Posterior cingulate gyrus (tissue), 11 donors: ENCODE results near the gene LTO1.
A peak's percentile ranks its signal among the peaks of the same experiment; 100 is the strongest.

Experiments used
- DNase-seq, 10 donors: peaks; one replicate each; pipeline versions ENCODE4 v3.0.0 to v3.0.0-alpha.2; 2020 to 2021; ENCODE audit warnings: mixed read lengths in 3 of 10
- intact Hi-C: fragments of 100-400 bp; cut with DNase I; formaldehyde crosslinking; loops from one replicate; pipeline ENCODE4 v1.15.1; 2023

LTO1 gene

DNA sequence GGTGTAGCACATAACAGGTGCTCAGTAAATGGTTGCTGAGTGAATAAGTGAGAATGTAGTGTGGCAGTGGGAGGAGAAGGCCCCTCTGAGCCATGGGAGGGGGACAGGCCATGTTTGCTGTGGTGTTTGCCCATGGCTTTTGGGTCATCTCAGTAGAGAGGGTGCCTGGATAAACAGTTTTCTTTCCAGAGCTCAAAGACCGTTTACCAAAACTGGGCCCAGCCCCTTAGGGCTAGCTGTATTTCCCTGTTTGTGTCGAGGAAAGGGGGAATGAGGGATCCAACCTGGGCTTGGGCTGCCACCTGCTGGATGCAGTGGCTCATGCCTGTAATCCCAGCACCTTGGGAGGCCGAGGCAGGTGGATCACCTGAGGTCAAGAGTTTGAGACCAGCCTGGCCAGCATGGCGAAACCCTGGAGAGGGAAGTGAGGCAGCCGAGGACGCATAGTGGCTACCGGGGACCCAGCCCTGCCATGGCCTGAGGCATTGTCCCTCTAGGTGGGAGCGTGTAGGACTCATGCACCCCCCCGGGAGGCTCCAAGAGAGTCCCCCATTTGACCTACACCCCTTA, 8.7 kb upstream of the LTO1 start:
- peak in 1 of 10 donors; percentile 72 for DNase-seq
- intact Hi-C loops: no loop called here

- intact Hi-C loops: no loop called here
- no peak for DNase-seq
These were observed 7.7 kb upstream of the LTO1 start for GRCh38 chr11:69682681-69683326.

DNA sequence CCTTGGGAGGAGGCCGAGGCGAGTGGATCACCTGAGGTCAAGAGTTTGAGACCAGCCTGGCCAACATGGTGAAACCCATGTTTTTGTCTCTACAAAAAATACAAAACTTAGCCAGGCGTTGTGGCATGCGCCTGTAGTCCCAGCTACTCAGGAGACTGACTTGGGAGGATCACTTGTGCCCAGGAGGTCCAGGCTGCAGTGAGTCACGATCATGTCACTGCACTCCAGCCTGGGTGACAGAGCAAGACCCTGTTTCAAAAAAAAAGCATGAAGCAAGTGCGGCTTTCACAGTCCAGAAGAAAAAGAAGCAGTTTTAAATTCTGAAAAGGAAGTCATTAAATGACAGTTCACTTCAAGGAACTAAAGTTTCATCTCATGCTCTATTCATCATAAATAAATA, 7.1 kb upstream of the LTO1 start:
- intact Hi-C loops: no loop called here
- DNase-seq: no peak

GRCh38 chr11:69680688-69681087, 5.5 kb upstream of the LTO1 start:
- intact Hi-C loops: no loop called here
- no peak for DNase-seq

DNA sequence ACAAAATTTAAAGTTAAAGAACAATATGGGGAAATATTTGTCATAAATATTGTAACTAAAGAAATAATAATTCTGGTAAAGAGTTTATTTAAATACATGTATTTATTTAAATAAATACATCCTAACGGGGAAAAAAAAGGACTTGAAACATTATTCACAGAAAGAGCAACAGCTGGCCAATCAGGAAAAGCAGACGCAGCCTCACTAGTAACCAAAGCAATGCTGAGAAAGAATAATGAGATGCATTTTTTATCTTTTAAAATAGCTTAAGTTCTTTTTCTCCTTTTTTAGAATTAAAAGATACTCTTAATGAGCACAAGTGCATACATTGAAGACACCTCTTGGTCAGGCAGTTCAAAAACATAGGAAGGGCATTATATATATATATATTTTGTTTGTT, 2.6 kb upstream of the LTO1 start:
- DNase-seq: no peak
- intact Hi-C loops: no loop called here

DNA sequence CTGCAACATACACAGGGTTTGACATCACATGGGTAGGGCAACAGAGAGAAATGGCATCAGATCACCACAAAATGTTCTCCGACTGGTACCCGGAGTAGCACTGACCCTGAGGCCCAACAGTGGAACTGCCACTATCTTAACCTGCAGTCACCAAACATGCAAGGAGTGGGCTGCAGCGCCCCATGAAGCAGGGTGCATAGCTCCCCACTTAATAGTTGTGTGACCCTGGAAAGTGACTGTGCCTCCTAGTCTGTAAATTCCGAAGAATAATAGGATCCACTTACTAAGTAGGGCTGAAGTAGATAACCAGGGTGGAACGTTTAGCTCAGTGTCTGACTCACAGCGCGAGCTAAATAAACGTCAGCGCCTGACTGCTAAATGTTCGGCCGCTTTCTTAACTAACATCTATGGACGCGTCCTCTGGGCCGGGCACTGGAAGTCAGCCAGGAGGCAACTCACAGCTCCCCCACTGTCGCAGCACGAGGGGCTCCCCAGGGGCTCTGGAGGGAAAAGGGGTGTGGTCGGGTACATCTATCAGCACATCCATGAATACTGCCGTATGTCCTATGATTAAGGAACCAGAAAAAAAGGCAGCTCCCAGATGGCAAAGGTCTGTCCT, 777 bp downstream of the LTO1 start:
- intact Hi-C loops: no loop called here
- peak in 2 of 10 donors; percentile 71 to 81 for DNase-seq

DNA sequence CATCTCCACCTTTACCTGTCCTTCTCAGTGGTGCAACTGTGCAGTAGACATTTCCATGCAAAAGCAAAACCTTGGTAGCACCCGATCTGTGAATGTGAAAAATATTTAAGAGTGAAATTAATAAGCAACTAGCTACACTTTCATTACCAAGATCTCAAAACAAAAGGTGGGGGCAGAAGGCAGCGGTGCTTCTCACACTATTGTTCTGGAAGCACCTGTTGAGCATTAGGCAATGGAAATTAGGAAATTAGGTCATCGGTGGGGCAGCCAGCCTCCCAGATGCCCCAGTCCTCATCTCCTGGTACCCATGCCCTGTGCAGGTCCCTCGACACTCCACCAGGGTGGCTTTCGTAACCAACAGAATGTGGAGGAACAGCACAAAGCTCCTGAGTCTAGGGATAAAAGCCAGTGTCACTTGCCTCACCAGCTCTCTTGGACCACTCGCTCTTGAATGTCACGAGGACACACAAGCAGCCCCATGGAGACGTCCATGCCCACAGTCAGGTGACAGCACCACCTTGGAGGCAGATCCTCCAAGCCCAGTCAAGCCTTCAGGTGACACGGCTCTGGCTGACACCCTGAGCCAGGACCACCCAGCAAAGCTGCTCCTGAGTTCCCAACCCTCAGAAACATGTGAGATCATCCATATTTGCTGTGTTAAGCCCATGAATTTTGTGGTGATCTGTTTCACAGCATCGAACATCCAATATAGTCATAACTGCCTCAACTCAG, 3.3 kb downstream of the LTO1 start:
- intact Hi-C loops: no loop called here
- DNase-seq: no peak

- peak; percentile 83 to 98 (median 89) for DNase-seq
- intact Hi-C loops: loop anchor here (1.0 kb wide), 1 partner anchor 569 kb away; no protein-coding TSS in a partner anchor
These were observed 4.9 kb downstream of the LTO1 start for GRCh38 chr11:69670158-69670845.

DNA sequence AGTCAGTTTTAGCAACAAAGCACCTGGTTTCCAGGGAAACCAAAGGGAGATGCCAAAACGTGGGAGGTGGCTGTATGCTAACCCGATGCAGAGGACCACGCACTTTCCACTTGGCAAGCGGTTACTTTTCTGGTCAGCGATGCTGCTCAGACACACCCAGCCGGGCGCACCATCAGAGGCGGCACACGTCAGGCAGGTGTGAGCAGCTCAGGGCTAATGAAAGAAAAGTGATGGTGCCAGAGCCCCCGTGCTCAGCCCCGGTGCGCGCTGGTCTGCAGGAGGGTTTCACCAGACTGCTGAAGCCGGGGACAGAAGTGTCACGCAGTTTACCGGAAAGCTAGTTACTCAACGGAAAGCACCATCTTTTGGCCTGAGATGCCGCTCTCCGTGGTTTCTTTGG, 5.7 kb downstream of the LTO1 start:
- intact Hi-C loops: no loop called here
- peak in 3 of 10 donors; percentile 72 to 84 (median 82) for DNase-seq

DNA sequence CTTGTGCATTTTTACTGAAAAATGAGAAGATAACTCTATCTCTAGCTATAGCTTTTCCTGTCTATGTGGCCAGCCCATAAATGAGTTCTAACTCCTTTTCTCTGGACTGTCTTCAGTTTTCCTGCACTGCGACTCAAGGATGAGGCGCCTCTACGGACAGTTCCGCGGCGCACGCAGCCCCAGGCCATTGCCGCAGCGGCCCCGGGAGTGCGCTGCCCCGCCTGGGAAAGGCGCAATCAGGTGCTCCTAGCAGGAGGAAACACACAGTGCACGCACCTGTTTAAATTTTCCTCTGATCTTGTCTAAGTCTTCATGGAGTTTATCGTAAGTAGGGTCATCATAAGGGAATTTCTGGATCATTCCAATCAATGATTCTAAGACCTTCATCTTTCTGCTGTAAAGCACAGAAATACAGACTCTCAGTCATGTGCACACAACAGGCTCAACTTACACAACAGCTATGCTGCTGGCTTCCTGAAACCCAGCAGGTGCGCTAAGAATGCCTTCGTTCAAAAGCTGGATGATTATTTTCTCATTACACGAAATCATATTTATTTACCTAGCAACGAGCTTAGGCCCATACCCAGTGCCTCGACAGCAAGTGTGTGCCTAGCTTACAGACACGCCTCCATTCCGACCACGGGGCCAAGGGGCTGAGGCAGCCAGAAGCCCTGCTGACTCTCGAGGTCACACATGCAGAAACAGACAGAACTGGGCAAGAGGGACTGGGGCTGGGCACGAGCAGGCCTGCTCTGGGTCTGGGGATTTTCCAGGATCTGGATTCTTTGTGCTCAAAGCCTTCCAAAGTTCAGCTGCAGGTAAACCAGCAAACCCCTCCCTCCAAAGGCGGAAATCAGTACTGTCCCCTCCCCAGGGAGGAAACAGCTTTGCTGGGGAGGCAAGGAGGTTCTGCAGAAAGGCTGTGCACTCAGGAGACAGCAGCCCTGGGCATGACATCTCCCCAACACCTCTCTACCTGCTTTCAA, 7.2 kb downstream of the LTO1 start:
- DNase-seq: peak in 3 of 10 donors; percentile 24 to 77 (median 65)
- intact Hi-C loops: no loop called here

- intact Hi-C loops: no loop called here
- DNase-seq: peak in 3 of 10 donors; percentile 62 to 83 (median 64)
These were observed 8.2 kb downstream of the LTO1 start for GRCh38 chr11:69666752-69667536.

DNA sequence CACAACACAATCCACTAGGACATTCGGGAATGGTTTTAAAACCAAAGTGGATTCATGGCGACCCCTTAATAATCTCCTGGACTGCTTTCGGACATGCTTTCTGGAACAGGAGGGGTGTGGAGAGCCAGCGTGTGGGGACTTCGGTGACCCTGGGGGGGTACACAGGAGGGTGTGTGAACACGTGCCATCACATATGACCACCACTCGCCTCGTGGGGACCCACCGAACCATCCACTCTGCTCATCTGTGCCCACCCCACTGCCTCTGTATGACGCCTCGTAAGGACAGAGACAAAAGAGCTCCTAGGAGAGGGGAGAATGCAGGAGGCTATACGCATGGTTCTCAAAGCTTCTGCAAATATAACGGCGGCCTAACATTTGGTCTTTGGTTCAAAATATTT, 8.9 kb downstream of the LTO1 start:
- intact Hi-C loops: no loop called here
- DNase-seq: peak in 3 of 10 donors; percentile 3 to 61 (median 8)

DNA sequence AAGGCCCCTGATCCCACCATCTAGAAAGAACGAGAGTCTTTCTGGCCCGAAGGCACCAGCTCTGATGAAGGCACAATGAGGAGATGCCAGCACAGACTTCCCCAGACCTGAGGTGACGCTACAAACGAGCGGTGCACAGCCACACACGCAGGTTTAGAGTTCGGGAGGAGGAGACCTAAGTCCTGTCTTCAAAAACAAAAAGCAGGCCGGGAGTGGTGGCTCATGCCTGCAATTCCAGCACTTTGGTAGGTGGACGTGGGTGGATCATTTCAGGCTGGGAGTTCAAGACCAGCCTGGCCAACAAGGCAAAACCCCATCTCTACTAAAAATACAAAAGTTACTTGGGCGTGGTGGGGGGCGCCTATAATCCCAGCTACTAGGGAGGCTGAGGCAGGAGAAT, 9.5 kb downstream of the LTO1 start:
- DNase-seq: peak in 2 of 10 donors; percentile 39 to 66
- intact Hi-C loops: no loop called here

GRCh38 chr11:69664901-69665300, 10.3 kb downstream of the LTO1 start:
- intact Hi-C loops: no loop called here
- peak in 4 of 10 donors; percentile 12 to 62 (median 42) for DNase-seq

GRCh38 chr11:69664103-69664775, 10.9 kb downstream of the LTO1 start:
- DNase-seq: peak in 4 of 10 donors; percentile 2 to 80 (median 70)
- intact Hi-C loops: no loop called here

GRCh38 chr11:69663326-69663725, 11.8 kb downstream of the LTO1 start:
- intact Hi-C loops: no loop called here
- peak in 4 of 10 donors; percentile 1 to 53 (median 29) for DNase-seq

- intact Hi-C loops: no loop called here
- peak in 4 of 10 donors; percentile 1 to 72 (median 30) for DNase-seq
These were observed 12.3 kb downstream of the LTO1 start for GRCh38 chr11:69662806-69663205.
